Epithelial cell of proximal tubule (primary cell): Measurements from ENCODE around the gene ADAMTS6. TPM values are rescaled to one million over a fixed set of nuclear protein-coding genes. Genes with fewer than 3 reads are reported as not detected.

Source experiments
- DNase-seq: peaks from one replicate; pipeline ENCODE4 v3.0.0-alpha.2; 2011; ENCODE audit warnings: low read depth
- H3K4me3 ChIP-seq: 2 replicates; pipeline ENCODE4 v1.5.1; 2011; ENCODE audit warnings: low read depth, mild to moderate bottlenecking, low read length
- total RNA-seq: library from RNA; depleted of rRNA; stranded (reverse); fragments of >200 nt; gene quantifications from 2 replicates; pipeline ENCODE4 v1.2.3, GENCODE V29; 2015
- TF ChIP-seq, protein P1 (sequence below): conservative IDR thresholded peaks from 2 replicates; pipeline ENCODE4 v1.5.1; 2012; ENCODE audit warnings: low read depth, mild to moderate bottlenecking, low read length

The ADAMTS6 gene
- total RNA-seq, 1 donor from 2014 or later, result 3.5 TPM

DNA sequence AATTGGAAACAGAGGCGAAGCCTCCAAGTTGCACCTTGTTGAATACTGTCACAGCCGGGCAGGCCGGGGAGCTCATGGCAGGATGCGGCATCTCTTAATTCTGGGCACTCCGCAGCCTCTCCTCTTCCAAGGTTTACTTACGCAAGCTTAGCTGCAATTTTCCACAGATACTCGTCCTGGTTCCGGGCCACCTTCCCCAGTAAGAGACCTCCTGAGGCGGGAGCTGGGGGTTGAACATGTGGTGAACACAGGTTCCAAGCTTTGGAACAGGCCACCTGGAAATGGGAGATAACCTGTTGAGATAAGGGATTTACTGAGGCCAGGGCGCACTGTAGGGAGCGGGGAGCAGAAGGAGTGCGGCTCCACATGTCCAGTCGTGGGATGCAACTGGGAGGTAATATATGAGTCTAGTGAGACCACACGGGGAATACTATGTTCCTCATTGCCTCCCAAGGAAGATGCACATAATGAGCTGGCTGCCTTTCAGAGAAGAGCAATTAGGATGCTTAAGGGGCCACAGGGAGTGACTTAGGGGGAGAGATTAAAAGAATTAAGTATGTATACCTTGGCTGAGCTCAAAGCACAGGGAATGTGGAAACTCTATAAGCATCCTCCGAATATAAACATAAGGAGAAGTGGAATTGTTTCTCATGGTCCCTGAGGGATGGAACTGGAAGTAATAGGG lies 377.8 kb downstream of the ADAMTS6 start:
- no peak for DNase-seq
- H3K4me3 ChIP-seq, result peak overlapping the region; percentile 70

DNA sequence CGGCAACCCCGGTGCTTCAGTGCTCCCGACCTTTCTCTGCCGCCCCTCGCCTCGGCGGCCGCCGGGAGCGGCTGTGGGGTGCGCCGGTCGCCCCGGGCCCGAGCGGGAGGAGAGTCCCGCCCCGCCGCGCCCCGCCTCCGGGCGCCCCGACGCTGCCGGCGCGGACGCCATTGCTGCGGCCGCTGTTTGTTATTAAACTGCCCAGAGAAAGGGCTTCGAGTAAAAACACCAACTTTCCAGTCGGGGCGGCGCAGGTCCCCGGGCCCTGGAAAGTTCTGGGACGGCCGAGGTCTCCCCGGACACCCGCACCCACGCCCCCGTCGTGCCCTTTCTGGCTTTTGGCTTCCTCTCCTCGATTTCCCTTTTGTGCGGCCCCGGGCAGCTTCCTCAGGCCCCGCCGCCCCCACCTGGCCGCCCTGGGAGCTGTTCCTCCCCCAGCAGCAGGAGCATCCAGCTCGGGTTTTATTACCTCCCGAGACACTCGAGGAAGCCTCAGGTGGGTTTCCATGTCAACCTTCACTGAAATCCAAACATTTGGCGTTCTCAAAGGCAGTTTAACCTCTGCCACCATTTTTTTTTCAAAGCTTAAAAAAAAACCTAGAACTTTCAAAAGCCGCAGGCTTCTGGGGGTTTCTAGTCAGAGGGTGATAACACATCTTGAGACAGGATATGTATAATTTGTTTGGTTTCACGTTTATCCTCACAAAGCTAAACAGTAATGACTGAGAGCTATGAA lies 378.6 kb downstream of the ADAMTS6 start:
- peak overlapping the region; percentile 70 for H3K4me3 ChIP-seq
- no peak for DNase-seq
- TF ChIP-seq, protein P1, sequence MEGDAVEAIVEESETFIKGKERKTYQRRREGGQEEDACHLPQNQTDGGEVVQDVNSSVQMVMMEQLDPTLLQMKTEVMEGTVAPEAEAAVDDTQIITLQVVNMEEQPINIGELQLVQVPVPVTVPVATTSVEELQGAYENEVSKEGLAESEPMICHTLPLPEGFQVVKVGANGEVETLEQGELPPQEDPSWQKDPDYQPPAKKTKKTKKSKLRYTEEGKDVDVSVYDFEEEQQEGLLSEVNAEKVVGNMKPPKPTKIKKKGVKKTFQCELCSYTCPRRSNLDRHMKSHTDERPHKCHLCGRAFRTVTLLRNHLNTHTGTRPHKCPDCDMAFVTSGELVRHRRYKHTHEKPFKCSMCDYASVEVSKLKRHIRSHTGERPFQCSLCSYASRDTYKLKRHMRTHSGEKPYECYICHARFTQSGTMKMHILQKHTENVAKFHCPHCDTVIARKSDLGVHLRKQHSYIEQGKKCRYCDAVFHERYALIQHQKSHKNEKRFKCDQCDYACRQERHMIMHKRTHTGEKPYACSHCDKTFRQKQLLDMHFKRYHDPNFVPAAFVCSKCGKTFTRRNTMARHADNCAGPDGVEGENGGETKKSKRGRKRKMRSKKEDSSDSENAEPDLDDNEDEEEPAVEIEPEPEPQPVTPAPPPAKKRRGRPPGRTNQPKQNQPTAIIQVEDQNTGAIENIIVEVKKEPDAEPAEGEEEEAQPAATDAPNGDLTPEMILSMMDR, result peak; percentile 31

More for the DNA sequence above, 377.8 kb downstream of the ADAMTS6 start:
- TF ChIP-seq, protein P1, result no peak

DNA sequence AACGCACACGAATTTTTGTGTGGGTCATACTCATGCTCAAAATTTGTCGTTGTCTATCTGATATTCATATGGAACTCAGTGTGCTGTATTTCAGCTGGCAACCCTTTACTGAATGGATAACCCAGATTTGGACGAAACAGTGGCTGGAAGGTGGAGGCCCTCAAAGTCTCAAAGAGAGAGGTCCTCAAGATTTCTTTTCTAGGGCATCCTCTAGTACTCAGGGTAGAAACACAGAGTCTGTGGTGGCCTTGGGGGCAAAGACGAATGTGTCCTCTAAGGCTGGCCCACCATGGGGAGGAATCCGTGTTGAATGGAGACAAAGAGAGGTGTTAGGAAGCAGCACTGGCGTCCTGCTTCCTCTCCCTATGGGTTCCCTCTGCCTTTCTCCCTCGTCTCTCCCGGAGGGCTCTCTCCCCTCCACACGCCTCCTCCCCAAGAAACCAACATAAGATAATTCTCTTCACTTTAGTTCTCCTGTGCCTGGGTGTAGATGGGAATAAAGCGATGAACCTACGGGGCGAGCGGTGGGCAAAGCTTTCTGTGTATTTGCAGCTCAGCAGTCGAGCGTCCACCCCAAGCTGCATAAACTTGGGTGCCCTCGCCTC lies 379.2 kb downstream of the ADAMTS6 start:
- TF ChIP-seq, protein P1, result no peak
- peak overlapping the region; percentile 70 for H3K4me3 ChIP-seq

DNA sequence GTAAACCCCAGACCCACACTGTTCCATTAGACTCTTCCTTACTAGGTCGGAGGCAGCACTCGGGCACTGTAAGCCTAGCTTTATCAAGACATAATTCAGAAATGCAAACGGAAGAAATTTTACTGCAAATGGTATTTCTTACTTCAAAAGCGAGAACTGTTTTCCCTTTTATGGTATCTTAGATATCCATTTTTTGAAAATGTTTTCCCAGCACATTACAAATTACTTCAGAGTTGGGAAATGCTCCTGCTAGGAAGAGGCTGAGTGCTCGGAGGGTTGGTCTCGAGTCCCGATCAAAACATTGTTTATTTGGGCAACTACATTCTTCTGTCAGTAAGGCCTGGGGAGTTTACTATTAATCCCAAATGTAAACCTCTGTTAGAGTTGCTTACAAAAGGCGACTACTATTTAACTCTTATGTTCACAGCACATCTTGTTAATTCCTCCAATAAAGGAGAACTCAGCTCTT lies 380.1 kb downstream of the ADAMTS6 start:
- TF ChIP-seq, protein P1, result no peak
- no peak for DNase-seq
- no peak overlapping the region for H3K4me3 ChIP-seq

More for the DNA sequence above, 379.2 kb downstream of the ADAMTS6 start:
- DNase-seq, result no peak

DNA sequence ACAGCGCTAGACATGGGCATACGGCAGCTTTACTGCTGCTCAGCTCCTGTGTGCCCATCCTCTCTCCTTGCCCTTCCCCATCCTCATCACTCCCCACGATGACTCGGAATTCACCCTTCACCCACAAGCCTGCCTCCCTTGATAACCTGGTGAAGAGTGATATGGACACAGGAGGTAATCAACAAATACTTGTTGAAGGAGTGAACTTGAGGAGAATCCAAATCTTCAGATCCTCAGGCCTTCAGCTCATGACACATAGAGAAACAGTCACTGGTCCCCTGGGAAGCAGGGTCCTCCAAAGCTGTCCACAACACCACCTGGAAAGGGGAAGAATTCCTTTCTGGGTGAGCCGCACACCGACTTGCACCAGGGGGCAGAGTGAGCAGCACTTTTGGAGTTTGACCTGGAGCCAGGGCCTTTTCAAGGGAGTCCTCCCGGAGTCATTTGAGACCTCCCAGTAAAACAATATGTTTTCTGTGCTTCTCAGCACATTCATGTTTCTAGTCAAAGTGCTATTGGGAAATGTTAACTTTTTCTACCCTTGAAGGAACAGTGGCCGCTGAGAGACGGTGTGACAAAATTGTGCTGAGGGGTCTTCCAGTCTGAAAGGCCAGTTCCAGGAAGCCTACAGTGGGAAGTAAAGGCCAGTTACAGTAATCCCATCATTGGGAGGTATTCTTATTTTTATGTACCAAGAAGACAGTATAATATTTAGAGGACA lies 380.6 kb downstream of the ADAMTS6 start:
- no peak overlapping the region for H3K4me3 ChIP-seq
- DNase-seq, result no peak
- TF ChIP-seq, protein P1, result peak; percentile 86

Other genes starting within 250 kb of the ADAMTS6 start
- 23.6 and 31.8 TPM in 2 replicates for gene CENPK, start 81.2 kb upstream of the ADAMTS6 start, total RNA-seq
- gene PPWD1, start 81.4 kb upstream of the ADAMTS6 start, total RNA-seq, result 18.7 and 20.6 TPM in 2 replicates
- 6.3 and 8.5 TPM in 2 replicates for gene TRIM23, start 142.4 kb upstream of the ADAMTS6 start, total RNA-seq
- 1.8 and 2.0 TPM in 2 replicates for gene SHLD3, start 143.1 kb upstream of the ADAMTS6 start, total RNA-seq
- gene TRAPPC13, start 143.1 kb upstream of the ADAMTS6 start, total RNA-seq, result 9.2 and 18.3 TPM in 2 replicates
- gene SGTB, start 240.2 kb upstream of the ADAMTS6 start, total RNA-seq, result 5.1 and 9.5 TPM in 2 replicates
- 25.8 and 49.7 TPM in 2 replicates for gene NLN, start 240.3 kb upstream of the ADAMTS6 start, total RNA-seq